Stimulated activated CD8-positive, alpha-beta memory T cell treated with anti-CD3 and anti-CD28 coated beads, Interleukin-12 subunit alpha, Interleukin-12 subunit beta, amount 100 ng/mL, for 24 hours (primary cell): ENCODE results near the gene ACTC1.

Experiments used
- DNase-seq: peaks from one replicate; pipeline ENCODE4 v3.0.0-alpha.2; 2020; ENCODE audit errors: extremely low read depth

Gene ACTC1

DNA sequence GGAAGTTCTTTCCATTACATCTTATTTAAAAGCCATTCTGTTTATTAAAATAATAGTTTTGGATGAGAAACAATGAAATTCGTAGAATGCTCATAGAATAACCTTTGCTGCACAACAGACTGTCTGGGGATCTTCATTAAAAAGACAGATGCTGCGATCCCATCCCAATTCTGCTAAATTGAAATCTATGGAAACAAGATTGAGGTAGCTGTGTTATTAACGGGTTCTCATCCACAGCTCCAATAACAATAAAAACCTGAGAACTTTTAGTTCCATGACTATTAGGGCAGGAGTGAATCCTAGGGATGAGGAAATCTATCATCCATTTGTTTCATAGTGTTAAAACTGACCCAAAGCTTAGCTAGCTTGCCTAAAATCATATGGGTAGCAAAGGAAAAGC is 38.1 kb downstream of the ACTC1 start:
- DNase-seq: no peak

- DNase-seq: no peak
These were observed 40.0 kb downstream of the ACTC1 start for GRCh38 chr15:34755419-34755773.

DNA sequence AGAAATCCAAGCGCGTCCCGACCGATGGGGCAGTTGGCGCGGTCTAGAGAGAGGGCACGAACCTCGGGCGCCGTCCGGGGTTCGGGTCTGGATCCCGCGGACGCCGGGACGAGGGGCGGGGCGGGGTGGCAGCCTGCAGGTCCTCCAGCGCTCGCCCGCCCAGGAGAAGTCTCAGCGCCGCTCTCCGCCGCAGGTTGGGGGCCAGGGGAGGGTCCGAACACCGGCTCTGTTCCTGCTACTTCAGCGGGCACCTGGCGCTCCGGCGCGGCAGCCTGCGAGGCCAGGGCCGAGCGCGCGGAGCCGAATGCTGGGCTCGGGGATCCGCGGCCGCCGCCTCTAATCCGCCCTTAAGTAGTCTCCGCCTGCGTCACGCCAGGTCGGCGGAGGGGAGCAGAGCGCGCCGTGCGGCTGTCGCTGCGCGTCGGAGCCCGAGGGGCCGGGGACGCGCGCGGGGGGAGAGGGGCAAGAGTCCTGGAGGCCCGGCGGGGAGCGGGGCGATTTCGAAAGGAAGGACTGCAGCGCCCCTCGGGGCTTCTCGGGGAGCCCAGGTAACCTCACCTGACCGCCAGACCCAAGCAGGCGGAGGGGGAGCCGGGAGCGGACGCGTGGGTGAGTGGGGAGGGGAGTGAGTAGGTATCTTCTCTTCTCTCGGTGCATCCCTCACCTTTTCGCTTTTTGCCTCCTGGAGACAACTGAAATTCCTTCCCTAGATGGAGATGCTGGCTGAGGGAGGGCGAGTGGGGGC is 40.5 kb downstream of the ACTC1 start, which contains the start of gene GJD2:
Gene GJD2 (minus strand): TSS at position 325 of the 745 bp plus-strand sequence. CDS start 510 bp downstream, outside the sequence.
- DNase-seq: no peak

DNA sequence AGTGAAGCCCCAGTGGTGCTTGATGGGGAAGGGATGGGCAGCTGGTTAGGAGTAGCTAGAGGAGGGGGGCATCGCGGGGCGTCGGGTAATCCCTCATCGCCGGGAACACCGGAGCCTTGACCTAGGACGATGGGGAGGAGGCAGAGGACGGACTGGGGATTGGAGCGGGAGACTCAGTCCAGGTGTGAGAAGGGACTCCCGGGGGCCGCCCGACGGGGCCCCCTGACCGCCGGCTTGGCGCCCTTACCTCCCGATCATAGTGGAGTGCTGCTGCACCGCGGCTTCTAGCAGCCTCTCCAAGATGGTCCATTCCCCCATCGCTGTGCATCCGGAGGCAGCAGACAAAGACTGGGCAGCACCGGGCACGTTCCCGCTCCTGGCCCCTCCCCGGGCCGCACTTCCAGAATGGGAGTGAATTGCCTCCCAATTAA is 41.2 kb downstream of the ACTC1 start:
- no peak for DNase-seq

- no peak for DNase-seq
These were observed 42.0 kb downstream of the ACTC1 start for GRCh38 chr15:34753236-34753894.

- DNase-seq: no peak
These were observed 45.7 kb downstream of the ACTC1 start for GRCh38 chr15:34749691-34750090.
